Measurements from ENCODE around the gene ANKRD28.

The ANKRD28 gene

DNA sequence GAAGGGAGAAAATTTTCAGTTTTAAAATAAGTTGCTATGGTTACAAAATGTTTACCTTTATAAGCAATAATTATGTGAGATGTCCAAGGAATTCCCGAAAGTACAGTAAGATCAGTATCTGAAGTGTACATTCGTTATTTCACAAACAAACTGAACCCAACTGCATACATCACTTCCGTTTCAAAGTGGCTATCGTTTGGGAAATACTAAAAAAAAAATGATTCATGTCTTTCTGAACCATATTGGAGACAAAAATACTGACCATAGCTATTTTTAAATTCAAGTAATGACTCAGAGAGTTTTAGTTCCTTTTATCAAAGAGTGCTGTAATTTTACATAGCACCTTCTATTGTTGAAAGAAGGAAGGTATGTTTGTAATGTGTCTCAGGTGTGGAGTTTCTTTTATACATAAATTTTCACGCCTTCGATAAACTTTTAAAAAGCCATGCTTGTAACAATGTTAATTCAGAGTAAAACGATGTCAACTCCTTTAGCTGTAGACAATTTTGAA is 8.0 kb upstream of the ANKRD28 start:
- no peaks in the 10 kb centered on the region for H3K9me3 ChIP-seq (ENCODE audit: control insufficient read depth in 5 of 5, low read length in 5 of 5)
- H3K4me1 ChIP-seq (ENCODE audit: control insufficient read depth in 5 of 5, insufficient read depth in 5 of 5, low read length in 5 of 5), result peaks cover 0 to 11% (median 0%) of the 10 kb centered on the region in 5 donors
- no peaks in the 10 kb centered on the region for H3K27me3 ChIP-seq (ENCODE audit: control insufficient read depth in 5 of 5, insufficient read depth in 4 of 5, low read length in 5 of 5)
- no peak overlapping the region for H3K9ac ChIP-seq (ENCODE audit: low read length in 5 of 5)
- H3K27ac ChIP-seq (ENCODE audit: low read depth, low read length), result no peak overlapping the region
- no peaks in the 10 kb centered on the region for H3K36me3 ChIP-seq (ENCODE audit: control insufficient read depth in 5 of 5, insufficient read depth in 5 of 5, low read length in 5 of 5)
- H3K4me3 ChIP-seq (ENCODE audit: low read depth in 1 of 5, low read length in 5 of 5), result no peak overlapping the region

DNA sequence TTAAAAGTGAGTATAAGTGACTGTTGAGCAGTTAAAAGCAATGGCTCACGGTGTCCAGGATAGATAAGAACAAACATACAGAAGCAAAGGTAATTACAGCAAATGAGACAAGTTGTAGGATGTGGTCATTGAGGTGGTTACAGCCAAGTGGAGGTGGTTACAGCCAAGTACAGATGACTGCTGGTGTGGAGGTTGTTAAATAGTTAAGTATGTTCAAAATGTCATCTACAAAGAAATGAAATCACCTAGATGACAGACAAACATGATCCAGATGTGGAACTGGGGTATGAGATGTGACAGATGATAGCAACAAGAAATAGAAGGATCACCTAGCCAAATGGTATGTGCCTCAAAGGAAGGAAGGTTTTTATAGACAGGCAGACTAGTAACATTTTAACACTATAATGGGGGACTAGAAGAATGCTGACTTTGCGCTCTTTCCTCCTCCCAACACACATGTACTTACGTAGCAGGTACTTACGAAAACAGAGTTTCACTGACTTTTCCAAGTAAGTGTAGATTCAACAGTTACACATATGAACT is 6.8 kb upstream of the ANKRD28 start:
- Histone ChIP-seq H3K27ac (ENCODE audit: low read depth, low read length) (no peak overlapping the region), H3K27me3 (ENCODE audit: control insufficient read depth in 5 of 5, insufficient read depth in 4 of 5, low read length in 5 of 5) (no peaks in the 10 kb centered on the region), H3K4me3 (ENCODE audit: low read depth in 1 of 5, low read length in 5 of 5) (no peak overlapping the region), H3K9ac (ENCODE audit: low read length in 5 of 5) (no peak overlapping the region), H3K9me3 (ENCODE audit: control insufficient read depth in 5 of 5, low read length in 5 of 5) (no peaks in the 10 kb centered on the region), H3K4me1 (ENCODE audit: control insufficient read depth in 5 of 5, insufficient read depth in 5 of 5, low read length in 5 of 5) (peaks cover 0 to 19% (median 9%) of the 10 kb centered on the region in 5 donors), H3K36me3 (ENCODE audit: control insufficient read depth in 5 of 5, insufficient read depth in 5 of 5, low read length in 5 of 5) (no peaks in the 10 kb centered on the region)

DNA sequence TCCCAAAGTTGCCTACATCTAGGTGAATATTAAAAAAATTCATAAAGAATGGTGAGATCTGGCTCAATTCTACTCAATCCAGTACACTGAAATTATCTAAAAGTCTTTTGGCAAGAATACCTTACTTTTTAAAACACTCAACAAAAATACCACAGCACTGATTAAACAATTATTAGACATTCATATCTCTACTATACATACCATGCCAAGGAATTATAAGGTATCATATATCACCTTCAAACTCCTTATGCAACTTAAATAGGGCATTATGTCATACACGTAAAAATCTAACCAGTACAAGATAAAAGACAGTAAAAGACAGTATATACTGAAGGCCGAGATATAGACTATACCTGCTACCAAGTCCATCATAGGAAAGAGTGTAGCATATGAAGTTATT is 6.1 kb upstream of the ANKRD28 start:
- Histone ChIP-seq H3K9ac (ENCODE audit: low read length in 5 of 5) (no peak overlapping the region), H3K4me1 (ENCODE audit: control insufficient read depth in 5 of 5, insufficient read depth in 5 of 5, low read length in 5 of 5) (peaks cover 0 to 13% (median 7%) of the 10 kb centered on the region in 5 donors)

DNA sequence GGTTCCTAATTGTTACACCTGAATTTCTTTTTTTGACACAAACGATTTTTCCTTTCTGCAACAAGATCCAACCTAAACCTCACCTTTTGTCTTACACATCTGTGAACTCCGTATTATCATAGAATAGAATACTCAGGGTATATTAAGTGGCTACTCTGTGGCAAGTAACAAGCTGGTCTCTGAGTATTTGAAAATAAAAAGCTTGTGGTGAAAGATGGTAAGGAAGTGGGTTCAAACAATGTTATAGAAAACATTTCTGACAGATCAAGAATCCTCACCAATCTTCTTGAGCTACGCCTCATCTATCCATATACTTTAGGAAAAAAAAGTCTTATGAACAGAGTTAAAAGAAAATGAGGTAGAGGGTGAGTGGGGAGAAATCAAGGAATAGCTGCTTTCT is 3.5 kb upstream of the ANKRD28 start:
- H3K4me1 ChIP-seq (ENCODE audit: control insufficient read depth in 5 of 5, insufficient read depth in 5 of 5, low read length in 5 of 5), result peaks cover 0 to 26% (median 21%) of the 10 kb centered on the region in 5 donors
- H3K36me3 ChIP-seq (ENCODE audit: control insufficient read depth in 5 of 5, insufficient read depth in 5 of 5, low read length in 5 of 5), result no peaks in the 10 kb centered on the region
- no peak overlapping the region for H3K4me3 ChIP-seq (ENCODE audit: low read depth in 1 of 5, low read length in 5 of 5)
- H3K9ac ChIP-seq (ENCODE audit: low read length in 5 of 5), result no peak overlapping the region
- no peaks in the 10 kb centered on the region for H3K9me3 ChIP-seq (ENCODE audit: control insufficient read depth in 5 of 5, low read length in 5 of 5)
- no peaks in the 10 kb centered on the region for H3K27me3 ChIP-seq (ENCODE audit: control insufficient read depth in 5 of 5, insufficient read depth in 4 of 5, low read length in 5 of 5)
- H3K27ac ChIP-seq (ENCODE audit: low read depth, low read length), result no peak overlapping the region

More for the DNA sequence above, 6.1 kb upstream of the ANKRD28 start:
- H3K27me3 ChIP-seq (ENCODE audit: control insufficient read depth in 5 of 5, insufficient read depth in 4 of 5, low read length in 5 of 5), result no peaks in the 10 kb centered on the region
- H3K9me3 ChIP-seq (ENCODE audit: control insufficient read depth in 5 of 5, low read length in 5 of 5), result no peaks in the 10 kb centered on the region
- H3K27ac ChIP-seq (ENCODE audit: low read depth, low read length), result no peak overlapping the region
- no peak overlapping the region for H3K4me3 ChIP-seq (ENCODE audit: low read depth in 1 of 5, low read length in 5 of 5)
- H3K36me3 ChIP-seq (ENCODE audit: control insufficient read depth in 5 of 5, insufficient read depth in 5 of 5, low read length in 5 of 5), result no peaks in the 10 kb centered on the region

DNA sequence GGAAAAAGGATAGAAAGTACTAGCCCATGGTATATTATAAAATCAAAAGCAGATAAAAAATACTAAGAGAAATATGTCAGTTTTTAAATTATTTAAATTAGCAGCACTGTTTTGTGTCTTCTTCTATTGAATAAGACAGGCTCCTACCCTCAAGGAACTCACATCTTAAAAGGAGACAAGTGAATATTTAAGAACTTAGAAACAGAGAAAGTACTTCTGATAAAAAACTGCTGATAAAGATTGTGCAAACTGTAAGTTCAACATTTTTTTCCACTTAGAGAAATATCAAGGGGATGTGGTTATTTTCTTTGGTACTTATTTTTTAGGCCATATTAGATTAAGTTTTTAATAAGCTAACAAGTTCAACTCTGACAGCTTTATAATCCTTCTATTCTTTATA is 3.0 kb upstream of the ANKRD28 start:
- no peaks in the 10 kb centered on the region for H3K27me3 ChIP-seq (ENCODE audit: control insufficient read depth in 5 of 5, insufficient read depth in 4 of 5, low read length in 5 of 5)
- H3K9ac ChIP-seq (ENCODE audit: low read length in 5 of 5), result peak overlapping the region in 1 of 5 donors; percentile 27
- H3K4me3 ChIP-seq (ENCODE audit: low read depth in 1 of 5, low read length in 5 of 5), result no peak overlapping the region
- H3K9me3 ChIP-seq (ENCODE audit: control insufficient read depth in 5 of 5, low read length in 5 of 5), result no peaks in the 10 kb centered on the region
- H3K27ac ChIP-seq (ENCODE audit: low read depth, low read length), result peak overlapping the region; percentile 47
- peaks cover 0 to 26% (median 22%) of the 10 kb centered on the region in 5 donors for H3K4me1 ChIP-seq (ENCODE audit: control insufficient read depth in 5 of 5, insufficient read depth in 5 of 5, low read length in 5 of 5)
- no peaks in the 10 kb centered on the region for H3K36me3 ChIP-seq (ENCODE audit: control insufficient read depth in 5 of 5, insufficient read depth in 5 of 5, low read length in 5 of 5)

DNA sequence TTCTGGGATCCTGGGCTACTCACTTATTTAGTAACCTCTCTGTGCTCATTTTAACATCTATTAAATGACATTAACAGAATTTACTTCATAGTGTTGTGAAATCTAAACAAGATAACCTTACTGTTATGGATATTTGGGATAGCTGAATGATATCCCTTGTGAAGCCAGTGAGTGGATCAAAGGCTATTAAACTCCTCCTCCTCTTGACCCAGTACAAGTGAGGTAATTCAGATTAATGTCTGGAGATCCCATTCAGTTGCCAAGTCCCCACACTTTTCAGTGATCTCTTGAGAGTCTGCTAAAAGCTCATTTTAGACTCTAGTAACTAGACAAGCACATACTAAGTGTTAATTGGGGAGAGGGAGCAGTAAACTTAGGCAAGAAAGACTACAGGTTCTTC is 2.5 kb upstream of the ANKRD28 start:
- no peaks in the 10 kb centered on the region for H3K27me3 ChIP-seq (ENCODE audit: control insufficient read depth in 5 of 5, insufficient read depth in 4 of 5, low read length in 5 of 5)
- H3K9me3 ChIP-seq (ENCODE audit: control insufficient read depth in 5 of 5, low read length in 5 of 5), result no peaks in the 10 kb centered on the region
- H3K9ac ChIP-seq (ENCODE audit: low read length in 5 of 5), result peak overlapping the region in 1 of 5 donors; percentile 27
- peaks cover 0 to 26% (median 24%) of the 10 kb centered on the region in 5 donors for H3K4me1 ChIP-seq (ENCODE audit: control insufficient read depth in 5 of 5, insufficient read depth in 5 of 5, low read length in 5 of 5)
- H3K36me3 ChIP-seq (ENCODE audit: control insufficient read depth in 5 of 5, insufficient read depth in 5 of 5, low read length in 5 of 5), result no peaks in the 10 kb centered on the region
- H3K27ac ChIP-seq (ENCODE audit: low read depth, low read length), result peak overlapping the region; percentile 47
- no peak overlapping the region for H3K4me3 ChIP-seq (ENCODE audit: low read depth in 1 of 5, low read length in 5 of 5)

DNA sequence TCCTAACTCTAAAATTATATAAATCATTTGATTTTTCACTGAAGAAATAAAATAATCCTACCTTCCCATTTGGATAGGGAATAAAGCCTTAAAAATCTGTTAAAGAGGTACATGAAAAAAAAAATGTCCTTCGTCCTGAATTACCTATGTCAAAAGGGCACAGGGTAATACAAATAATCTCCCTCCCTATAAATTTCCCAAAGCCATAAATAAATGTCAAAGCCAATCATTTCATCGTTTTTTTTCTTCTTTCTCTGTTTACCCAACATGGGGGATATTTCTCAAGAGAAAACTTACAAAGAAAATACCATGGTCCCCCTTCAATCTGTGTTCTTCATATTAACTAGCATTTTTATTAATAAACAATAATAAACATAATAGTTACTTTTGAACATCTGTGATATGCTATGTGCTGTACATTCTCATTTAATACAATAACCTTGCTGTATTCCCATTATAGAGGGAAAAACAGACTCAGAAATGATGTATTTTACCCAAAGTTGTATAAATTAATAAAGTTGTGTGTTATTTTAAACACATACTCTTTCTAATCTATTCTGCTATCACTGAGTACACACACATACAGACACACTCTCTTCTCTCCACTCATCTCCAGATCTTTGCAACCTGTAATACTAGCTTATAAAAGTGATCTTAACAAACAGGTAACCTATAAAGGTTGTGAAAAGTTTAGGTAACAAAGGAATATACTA is 910 bp upstream of the ANKRD28 start:
- H3K4me3 ChIP-seq (ENCODE audit: low read depth in 1 of 5, low read length in 5 of 5), result no peak overlapping the region
- no peaks in the 10 kb centered on the region for H3K27me3 ChIP-seq (ENCODE audit: control insufficient read depth in 5 of 5, insufficient read depth in 4 of 5, low read length in 5 of 5)
- H3K27ac ChIP-seq (ENCODE audit: low read depth, low read length), result peak overlapping the region; percentile 95
- peaks cover 0 to 40% (median 33%) of the 10 kb centered on the region in 5 donors for H3K4me1 ChIP-seq (ENCODE audit: control insufficient read depth in 5 of 5, insufficient read depth in 5 of 5, low read length in 5 of 5)
- H3K36me3 ChIP-seq (ENCODE audit: control insufficient read depth in 5 of 5, insufficient read depth in 5 of 5, low read length in 5 of 5), result no peaks in the 10 kb centered on the region
- H3K9me3 ChIP-seq (ENCODE audit: control insufficient read depth in 5 of 5, low read length in 5 of 5), result no peaks in the 10 kb centered on the region
- peak overlapping the region in 1 of 5 donors; percentile 97 for H3K9ac ChIP-seq (ENCODE audit: low read length in 5 of 5)

DNA sequence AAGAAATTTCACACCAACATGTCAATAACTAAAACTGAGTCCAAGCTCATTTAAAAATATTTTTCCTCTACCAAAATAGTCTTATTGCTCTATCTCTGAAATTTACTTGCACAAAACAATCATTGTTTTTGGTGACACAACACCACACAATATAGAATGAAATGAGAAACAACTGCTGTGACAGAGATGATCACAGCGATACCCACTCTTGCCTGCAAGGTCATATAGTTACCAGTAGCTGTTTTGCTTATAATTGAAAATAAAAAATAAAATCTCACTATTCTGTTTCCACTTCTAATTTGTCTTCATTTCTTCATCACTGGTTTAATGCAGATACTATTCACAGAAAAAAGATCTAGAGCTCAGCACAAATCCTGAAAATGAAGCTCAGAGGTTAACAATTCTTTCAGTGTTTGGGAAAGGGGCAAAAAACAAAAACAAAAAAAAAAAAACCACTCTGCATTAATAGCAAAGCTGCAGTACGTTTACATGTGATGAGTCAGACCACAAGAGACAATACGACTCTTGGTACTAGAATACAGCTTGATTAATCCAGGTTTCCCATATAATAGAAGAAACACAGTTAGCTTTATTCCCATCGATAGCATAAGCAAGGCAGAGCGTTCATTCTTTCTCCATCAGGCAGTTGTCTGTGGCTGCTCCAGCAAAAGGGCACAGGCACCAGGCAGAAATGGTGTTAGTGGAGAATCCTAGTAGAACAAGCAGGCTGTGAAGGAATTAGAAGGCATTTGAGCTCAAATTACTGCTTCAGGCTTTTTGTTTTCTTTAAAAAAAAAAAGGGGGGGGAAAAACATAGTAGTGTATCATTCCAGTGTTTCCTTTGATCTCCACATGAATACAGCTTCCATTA is 773 bp downstream of the ANKRD28 start:
- H3K36me3 ChIP-seq (ENCODE audit: control insufficient read depth in 5 of 5, insufficient read depth in 5 of 5, low read length in 5 of 5), result peaks cover 0 to 4% (median 0%) of the 10 kb centered on the region in 5 donors
- H3K4me3 ChIP-seq (ENCODE audit: low read depth in 1 of 5, low read length in 5 of 5), result peak overlapping the region; percentile 69 to 82 (median 77)
- H3K27me3 ChIP-seq (ENCODE audit: control insufficient read depth in 5 of 5, insufficient read depth in 4 of 5, low read length in 5 of 5), result no peaks in the 10 kb centered on the region
- peak overlapping the region; percentile 74 to 97 (median 81) for H3K9ac ChIP-seq (ENCODE audit: low read length in 5 of 5)
- H3K4me1 ChIP-seq (ENCODE audit: control insufficient read depth in 5 of 5, insufficient read depth in 5 of 5, low read length in 5 of 5), result peaks cover 0 to 47% (median 34%) of the 10 kb centered on the region in 5 donors
- no peaks in the 10 kb centered on the region for H3K9me3 ChIP-seq (ENCODE audit: control insufficient read depth in 5 of 5, low read length in 5 of 5)
- H3K27ac ChIP-seq (ENCODE audit: low read depth, low read length), result peak overlapping the region; percentile 95

DNA sequence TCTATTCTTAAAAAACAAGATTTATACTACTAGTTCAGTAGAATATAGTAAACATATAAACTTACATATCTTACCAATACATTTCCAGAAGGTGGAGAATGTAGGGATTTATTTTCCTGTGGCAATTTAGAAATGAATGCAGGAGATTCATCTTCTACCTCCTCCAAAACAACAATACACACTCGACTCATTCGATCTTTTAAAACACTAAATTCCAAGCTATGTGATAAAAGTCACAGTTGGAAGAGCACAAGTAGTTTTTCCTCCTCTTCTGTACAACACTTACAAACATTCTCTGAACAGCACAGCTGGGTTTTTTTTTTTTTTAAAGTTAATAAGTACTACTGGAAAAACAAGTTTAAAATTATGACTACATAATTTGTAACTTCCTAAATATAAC is 1.4 kb downstream of the ANKRD28 start:
- Histone ChIP-seq H3K4me1 (ENCODE audit: control insufficient read depth in 5 of 5, insufficient read depth in 5 of 5, low read length in 5 of 5) (peaks cover 0 to 47% (median 34%) of the 10 kb centered on the region in 5 donors), H3K9ac (ENCODE audit: low read length in 5 of 5) (peak overlapping the region; percentile 74 to 97 (median 81)), H3K27ac (ENCODE audit: low read depth, low read length) (peak overlapping the region; percentile 95), H3K4me3 (ENCODE audit: low read depth in 1 of 5, low read length in 5 of 5) (peak overlapping the region; percentile 69 to 82 (median 77)), H3K27me3 (ENCODE audit: control insufficient read depth in 5 of 5, insufficient read depth in 4 of 5, low read length in 5 of 5) (no peaks in the 10 kb centered on the region), H3K9me3 (ENCODE audit: control insufficient read depth in 5 of 5, low read length in 5 of 5) (no peaks in the 10 kb centered on the region), H3K36me3 (ENCODE audit: control insufficient read depth in 5 of 5, insufficient read depth in 5 of 5, low read length in 5 of 5) (peaks cover 0 to 9% (median 0%) of the 10 kb centered on the region in 5 donors)
